ENCODE data around the gene LRP1. TPM values are rescaled to one million over a fixed set of nuclear protein-coding genes. Genes with fewer than 3 reads are reported as not detected.

The LRP1 gene
- total RNA-seq, 1 donor from 2014 or later = 708 TPM

DNA sequence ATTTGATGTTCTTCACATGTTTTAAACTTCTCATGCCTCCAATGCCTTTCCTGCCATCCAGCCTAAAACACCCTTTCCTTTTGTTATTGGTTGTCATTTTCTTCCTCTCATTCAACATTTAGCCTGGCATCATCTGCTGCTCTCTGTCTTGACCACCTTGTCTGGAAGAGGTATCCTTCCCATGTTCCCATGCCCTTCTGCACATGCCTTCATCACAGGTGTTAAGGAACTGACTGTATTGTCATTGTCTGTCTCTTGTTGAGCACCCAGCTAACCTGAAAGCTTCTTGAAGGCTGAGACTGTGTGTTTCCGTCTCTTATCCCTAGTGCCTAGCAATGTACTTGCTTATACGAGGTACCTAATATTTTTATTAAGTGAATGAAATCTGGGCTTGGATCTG is 4.5 kb upstream of the LRP1 start:
- Histone ChIP-seq H3K36me3 (no peaks in the 10 kb centered on the region), H3K4me3 (no peak overlapping the region), H3K4me1 (peaks cover 3 to 10% of the 10 kb centered on the region in 2 donors), H3K27ac (no peak overlapping the region), H3K9me3 (no peaks in the 10 kb centered on the region), H3K27me3 (no peaks in the 10 kb centered on the region)
- TF ChIP-seq, protein P1, sequence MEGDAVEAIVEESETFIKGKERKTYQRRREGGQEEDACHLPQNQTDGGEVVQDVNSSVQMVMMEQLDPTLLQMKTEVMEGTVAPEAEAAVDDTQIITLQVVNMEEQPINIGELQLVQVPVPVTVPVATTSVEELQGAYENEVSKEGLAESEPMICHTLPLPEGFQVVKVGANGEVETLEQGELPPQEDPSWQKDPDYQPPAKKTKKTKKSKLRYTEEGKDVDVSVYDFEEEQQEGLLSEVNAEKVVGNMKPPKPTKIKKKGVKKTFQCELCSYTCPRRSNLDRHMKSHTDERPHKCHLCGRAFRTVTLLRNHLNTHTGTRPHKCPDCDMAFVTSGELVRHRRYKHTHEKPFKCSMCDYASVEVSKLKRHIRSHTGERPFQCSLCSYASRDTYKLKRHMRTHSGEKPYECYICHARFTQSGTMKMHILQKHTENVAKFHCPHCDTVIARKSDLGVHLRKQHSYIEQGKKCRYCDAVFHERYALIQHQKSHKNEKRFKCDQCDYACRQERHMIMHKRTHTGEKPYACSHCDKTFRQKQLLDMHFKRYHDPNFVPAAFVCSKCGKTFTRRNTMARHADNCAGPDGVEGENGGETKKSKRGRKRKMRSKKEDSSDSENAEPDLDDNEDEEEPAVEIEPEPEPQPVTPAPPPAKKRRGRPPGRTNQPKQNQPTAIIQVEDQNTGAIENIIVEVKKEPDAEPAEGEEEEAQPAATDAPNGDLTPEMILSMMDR (IDR thresholded peaks at IDR 0.05) = no peak
- intact Hi-C loops (cut with DNase I) = loop anchor here (1.0 kb wide), 1 partner anchor 51 kb away; no protein-coding TSS in a partner anchor
- DNase-seq (ENCODE audit: low spot score in 2 of 2) = no peak

DNA sequence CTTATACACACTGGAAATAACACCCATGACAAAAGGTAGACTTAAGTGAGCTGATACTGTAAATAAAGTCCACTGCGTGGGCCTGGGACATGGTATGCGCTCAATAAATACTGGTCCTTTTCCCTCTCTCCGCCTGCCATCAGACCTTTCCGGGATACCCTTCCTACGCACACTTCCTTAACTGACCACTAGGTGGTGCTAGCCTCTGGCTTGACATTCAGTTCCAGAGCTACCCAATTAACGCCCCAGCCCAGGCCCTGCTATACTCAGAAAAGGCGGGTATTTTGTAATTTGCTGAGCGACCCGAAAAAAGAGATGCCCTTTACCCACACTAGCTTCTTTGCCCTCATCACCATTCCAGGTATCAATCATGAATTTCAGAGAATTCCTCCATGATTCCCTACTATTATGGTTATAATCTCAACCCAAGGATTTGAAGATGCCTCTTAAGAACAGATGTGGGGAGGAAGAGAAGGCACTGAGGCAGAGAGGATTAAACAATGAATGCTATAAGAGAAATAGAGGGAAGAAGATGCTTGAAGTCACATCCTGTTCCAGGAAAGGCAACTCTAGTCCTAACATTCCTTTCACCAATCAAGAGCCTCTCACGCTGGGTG is 3.9 kb upstream of the LRP1 start:
- Histone ChIP-seq H3K9me3 (no peaks in the 10 kb centered on the region), H3K4me3 (no peak overlapping the region), H3K4me1 (peaks cover 3 to 10% of the 10 kb centered on the region in 2 donors), H3K36me3 (no peaks in the 10 kb centered on the region), H3K27ac (no peak overlapping the region), H3K27me3 (no peaks in the 10 kb centered on the region)
- peak in 1 of 2 donors; percentile 88 for DNase-seq (ENCODE audit: low spot score in 2 of 2)
- TF ChIP-seq, protein P1 (IDR thresholded peaks at IDR 0.05) = peak; percentile 92 to 96 (median 92)
- intact Hi-C loops (cut with DNase I) = loop anchor here (1.0 kb wide), 1 partner anchor 51 kb away; no protein-coding TSS in a partner anchor

DNA sequence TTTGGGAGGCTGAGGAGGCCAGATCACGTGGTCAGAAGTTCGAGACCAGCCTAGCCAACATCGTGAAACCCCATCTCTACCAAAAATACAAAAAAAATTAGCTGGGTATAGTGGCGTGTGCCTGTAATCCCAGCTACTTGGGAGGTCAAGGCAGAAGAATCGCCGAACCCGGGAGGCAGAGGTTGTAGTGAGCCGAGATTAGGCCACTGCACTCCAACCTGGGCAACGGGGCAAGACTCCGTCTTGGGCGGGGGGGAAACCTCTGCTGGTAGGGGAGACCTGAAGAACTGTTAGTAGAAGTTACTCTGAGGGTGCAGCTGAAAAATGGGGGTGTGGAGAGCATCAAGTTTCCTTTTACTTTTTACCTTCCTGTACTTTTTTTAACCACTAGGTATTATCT is 2.2 kb upstream of the LRP1 start:
- intact Hi-C loops (cut with DNase I) = loop anchor here (2.0 to 5.0 kb wide), 2 partner anchors 15 to 39 kb away; partner anchors contain the start of genes NAB2 and STAT6
- H3K27ac ChIP-seq = no peak overlapping the region

DNA sequence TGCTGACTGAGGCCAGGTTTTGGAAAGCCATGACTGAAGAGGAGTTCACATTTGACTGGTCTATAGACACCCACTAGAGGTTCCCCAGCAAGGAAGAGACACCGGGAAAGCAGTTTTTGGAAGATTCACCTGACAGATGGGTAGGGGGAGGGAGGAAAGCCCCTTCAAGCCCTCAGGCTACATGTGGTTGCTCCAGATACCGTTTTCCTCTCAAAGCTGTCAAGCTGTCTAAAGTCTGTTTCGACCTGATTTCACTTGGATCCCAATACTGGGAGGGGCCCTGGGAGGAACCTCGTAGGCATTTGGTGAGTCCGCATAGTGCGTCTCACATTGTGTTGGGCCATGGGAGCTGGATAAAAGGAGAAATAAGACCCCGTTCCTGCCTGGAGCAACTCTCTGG is 1.7 kb upstream of the LRP1 start:
- intact Hi-C loops (cut with DNase I) = loop anchor here (2.0 to 5.0 kb wide), 2 partner anchors 16 to 39 kb away; partner anchors contain the start of genes NAB2 and STAT6
- Histone ChIP-seq H3K27me3 (no peaks in the 10 kb centered on the region), H3K4me1 (peaks cover 9 to 22% of the 10 kb centered on the region in 2 donors), H3K27ac (peak overlapping the region; percentile 91 to 99), H3K9me3 (no peaks in the 10 kb centered on the region), H3K4me3 (peak overlapping the region in 1 of 2 donors; percentile 88), H3K36me3 (no peaks in the 10 kb centered on the region)
- TF ChIP-seq, protein P1 (IDR thresholded peaks at IDR 0.05) = no peak
- DNase-seq (ENCODE audit: low spot score in 2 of 2) = no peak

More for the DNA sequence above, 2.2 kb upstream of the LRP1 start:
- TF ChIP-seq, protein P1 (IDR thresholded peaks at IDR 0.05) = no peak
- Histone ChIP-seq H3K36me3 (no peaks in the 10 kb centered on the region), H3K9me3 (no peaks in the 10 kb centered on the region), H3K27me3 (no peaks in the 10 kb centered on the region), H3K4me3 (no peak overlapping the region), H3K4me1 (peaks cover 9 to 18% of the 10 kb centered on the region in 2 donors)
- DNase-seq (ENCODE audit: low spot score in 2 of 2) = no peak

DNA sequence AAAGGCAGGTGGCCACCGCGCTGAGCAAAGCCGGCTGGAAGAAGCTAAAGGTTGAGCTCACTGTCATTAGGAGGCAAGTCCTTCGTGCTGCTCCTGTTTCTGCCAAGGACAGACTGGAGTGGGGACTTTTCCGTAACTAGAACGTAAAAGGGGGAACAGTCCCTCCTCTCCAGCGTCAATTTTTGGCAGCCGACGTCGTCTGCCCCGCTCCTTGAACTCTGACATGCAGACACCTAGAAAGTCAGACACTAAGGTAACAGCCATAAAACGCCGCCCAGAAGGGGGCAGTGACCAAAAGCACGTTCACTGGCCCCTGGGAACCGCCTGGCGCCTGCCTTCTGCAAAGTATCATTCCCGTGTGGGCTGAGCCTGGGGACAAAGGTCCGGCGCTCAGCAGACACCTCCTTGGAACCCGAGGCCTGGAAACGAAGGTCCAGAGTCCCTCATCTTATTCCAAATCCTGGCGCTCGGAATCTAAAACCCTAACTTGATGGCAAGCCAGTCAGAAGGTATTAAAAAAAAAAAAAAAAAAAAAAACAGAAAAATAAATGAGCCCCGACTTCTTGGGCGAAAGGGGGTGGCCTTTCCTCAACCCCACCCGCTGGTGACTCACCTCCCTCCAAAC is 1.1 kb upstream of the LRP1 start:
- Histone ChIP-seq H3K4me3 (peak overlapping the region; percentile 88 to 96), H3K27ac (peak overlapping the region; percentile 91 to 99), H3K36me3 (no peaks in the 10 kb centered on the region), H3K27me3 (no peaks in the 10 kb centered on the region), H3K9me3 (no peaks in the 10 kb centered on the region), H3K4me1 (peaks cover 15 to 28% of the 10 kb centered on the region in 2 donors)
- peak in 1 of 2 donors; percentile 88 for DNase-seq (ENCODE audit: low spot score in 2 of 2)
- intact Hi-C loops (cut with DNase I) = loop anchor here (1.0 to 5.0 kb wide), 3 partner anchors 16 to 40 kb away; partner anchors contain the start of genes NAB2 and STAT6
- TF ChIP-seq, protein P1 (IDR thresholded peaks at IDR 0.05) = peak in 2 of 3 experiments; percentile 21 to 56
